GM12873 (cell line): ENCODE data around the gene NUMA1.

Experiments
- TF ChIP-seq, protein P1 (sequence below): IDR thresholded peaks from 2 replicates; pipeline ENCODE4 v1.5.1; 2012; ENCODE audit warnings: low read depth, mild to moderate bottlenecking, moderate library complexity, low read length, control low read depth; ENCODE audit not compliant: insufficient read depth; ENCODE audit errors: missing control alignments

NUMA1 gene

DNA sequence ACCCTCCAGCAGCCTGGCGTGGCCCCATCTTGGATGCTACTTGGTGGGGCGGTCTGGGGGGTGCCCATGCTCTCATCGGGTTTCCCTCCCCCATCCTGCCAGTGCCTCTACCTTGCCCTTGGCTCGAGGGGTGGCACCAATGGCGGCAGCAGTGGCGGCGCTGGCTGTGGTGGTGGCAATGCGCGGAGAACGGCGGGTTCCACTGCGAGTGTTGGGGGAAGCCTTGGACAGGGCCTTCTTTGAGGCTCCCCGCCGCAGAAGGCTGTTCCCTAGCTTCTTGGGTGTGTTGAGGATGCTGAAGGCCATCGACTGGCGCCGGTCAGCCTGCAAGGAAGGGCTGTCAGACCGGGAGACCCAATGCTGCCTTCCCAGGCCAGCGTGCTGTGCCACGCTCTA lies 76.6 kb downstream of the NUMA1 start:
- TF ChIP-seq, protein P1, sequence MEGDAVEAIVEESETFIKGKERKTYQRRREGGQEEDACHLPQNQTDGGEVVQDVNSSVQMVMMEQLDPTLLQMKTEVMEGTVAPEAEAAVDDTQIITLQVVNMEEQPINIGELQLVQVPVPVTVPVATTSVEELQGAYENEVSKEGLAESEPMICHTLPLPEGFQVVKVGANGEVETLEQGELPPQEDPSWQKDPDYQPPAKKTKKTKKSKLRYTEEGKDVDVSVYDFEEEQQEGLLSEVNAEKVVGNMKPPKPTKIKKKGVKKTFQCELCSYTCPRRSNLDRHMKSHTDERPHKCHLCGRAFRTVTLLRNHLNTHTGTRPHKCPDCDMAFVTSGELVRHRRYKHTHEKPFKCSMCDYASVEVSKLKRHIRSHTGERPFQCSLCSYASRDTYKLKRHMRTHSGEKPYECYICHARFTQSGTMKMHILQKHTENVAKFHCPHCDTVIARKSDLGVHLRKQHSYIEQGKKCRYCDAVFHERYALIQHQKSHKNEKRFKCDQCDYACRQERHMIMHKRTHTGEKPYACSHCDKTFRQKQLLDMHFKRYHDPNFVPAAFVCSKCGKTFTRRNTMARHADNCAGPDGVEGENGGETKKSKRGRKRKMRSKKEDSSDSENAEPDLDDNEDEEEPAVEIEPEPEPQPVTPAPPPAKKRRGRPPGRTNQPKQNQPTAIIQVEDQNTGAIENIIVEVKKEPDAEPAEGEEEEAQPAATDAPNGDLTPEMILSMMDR, result no peak

DNA sequence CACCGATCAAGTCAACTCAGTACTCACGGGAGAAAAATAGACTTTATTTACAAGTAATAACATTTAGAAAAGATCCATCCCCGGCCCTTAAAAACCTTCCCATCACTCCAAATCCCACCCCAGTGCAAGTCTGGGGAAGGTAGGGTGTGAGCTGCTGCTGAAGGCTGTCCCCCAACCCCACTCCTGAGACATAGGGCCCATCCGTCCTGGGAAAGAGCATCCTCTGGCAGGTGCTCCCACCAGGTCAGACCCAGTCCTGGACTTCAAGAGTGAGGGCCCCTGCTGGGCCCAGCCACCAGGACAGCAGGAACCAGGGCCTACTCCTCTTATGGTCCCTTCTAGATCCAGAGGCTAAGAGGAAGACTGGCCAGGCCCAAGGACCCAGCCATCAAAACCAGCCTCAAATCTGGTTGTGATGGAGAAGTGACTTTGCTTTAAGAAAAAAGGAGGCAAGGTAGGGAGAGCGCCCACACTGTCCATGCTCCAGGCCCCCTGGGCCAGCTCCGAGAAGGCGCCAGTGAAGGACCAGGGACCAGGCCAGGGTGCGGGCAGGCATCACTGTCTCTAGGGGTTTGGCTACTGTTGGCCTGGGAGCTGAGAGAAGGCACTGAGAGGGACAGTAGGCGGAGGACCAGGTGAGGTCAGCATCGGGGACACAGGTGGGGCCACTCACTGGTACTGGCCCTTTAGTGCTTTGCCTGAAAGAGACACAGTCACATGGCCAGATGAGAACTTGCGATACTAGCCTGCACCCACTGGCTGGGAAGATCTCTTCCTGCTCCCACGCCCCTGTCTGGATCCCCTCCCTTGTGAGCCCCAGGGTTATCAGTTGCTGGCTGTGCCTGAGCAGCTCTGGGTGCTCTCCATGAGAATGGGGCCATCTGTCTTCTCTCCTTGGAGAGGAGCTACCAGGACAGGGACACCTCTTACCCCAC lies 77.2 kb downstream of the NUMA1 start:
- TF ChIP-seq, protein P1, result no peak

DNA sequence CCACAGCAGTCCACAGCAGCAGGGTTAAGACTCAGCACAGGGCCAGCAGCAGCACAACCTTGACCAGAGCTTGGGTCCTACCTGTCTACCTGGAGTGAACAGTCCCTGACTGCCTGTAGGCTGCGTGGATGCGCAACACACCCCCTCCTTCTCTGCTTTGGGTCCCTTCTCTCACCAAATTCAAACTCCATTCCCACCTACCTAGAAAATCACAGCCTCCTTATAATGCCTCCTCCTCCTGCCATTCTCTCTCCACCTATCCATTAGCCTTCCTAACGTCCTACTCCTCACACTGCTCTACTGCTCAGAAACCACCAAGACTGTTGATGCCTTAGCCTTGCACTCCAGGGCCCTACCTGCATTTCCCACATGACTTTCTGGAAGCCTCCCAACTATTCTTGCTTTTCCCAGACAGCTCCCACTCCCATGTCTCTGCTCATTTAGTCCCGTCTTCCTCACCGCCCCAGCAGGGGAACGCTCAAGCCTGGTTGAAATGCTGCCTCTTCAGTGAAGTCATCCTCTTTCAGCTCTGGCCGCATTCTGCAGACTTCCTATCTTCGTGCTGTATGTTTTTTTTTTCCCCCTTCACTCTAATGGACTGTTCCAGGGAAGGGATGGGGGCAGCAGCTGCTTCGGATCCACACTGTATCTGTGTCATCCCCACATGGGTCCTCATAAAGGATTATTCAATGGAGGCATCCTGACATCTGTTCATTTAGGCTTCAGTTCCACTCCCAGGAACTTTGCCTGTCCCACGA lies 78.3 kb downstream of the NUMA1 start:
- TF ChIP-seq, protein P1, result no peak

DNA sequence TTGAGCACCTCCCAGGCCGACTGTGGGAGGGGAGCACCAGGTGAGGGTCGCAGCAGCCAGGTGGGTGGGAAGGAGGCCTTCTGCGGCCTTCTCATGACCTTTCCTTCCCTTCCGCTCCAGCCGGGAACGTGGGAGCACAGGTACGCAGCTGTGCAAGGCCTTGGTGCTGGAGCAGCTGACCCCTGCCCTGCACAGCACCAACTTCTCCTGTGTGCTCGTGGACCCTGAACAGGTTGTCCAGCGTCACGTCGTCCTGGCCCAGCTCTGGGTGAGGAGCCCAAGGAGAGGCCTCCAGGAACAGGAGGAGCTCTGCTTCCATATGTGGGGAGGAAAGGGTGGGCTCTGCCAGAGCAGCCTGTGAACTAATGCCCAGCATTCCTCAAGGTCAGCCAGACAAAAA lies 79.1 kb downstream of the NUMA1 start:
- TF ChIP-seq, protein P1, result no peak

DNA sequence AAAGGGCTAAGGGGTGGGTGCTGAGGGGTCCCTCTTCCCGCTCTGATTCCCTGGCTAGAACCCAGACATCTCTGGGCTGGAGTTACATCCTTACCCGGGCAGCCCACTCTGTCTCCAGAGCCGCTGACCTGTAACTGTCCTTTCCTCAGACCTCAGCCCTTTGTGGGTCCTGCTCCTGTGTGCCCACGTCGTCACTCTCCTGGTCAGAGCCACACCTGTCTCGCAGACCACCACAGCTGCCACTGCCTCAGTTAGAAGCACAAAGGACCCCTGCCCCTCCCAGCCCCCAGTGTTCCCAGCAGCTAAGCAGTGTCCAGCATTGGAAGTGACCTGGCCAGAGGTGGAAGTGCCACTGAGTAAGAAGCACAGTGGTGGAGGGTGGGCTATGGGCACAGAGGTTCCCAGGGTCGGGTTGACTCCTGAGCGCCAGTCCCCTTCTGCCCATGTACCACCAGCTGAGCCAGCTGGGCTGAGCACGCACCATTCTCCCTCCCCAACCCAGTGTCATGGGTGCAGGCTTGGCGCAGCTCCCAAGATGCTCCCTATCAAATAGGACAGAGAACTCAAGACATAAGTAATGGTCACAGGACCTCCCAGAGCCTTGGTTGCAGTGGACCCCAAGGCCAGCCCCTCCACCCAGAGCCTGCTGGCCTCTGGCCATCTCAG lies 80.0 kb downstream of the NUMA1 start:
- TF ChIP-seq, protein P1, result no peak

DNA sequence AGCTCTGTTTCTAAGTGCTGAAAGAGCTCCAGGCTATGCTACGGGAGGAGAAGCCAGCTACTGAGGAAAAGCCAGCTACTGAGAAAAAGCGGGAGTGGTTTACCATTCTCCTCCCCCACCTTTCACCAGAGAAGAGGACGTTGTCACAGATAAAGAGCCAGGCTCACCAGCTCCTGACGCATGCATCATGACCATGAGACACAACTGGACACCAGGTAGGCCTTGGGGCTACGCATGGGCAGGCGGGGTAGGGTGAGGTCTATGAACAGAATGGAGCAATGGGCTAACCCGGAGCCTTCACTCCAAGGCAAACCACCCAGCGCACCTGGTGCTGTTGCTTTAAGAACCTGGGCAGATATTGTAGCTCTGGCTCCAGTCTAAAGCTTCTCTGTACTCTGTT lies 80.5 kb downstream of the NUMA1 start:
- TF ChIP-seq, protein P1, result no peak

DNA sequence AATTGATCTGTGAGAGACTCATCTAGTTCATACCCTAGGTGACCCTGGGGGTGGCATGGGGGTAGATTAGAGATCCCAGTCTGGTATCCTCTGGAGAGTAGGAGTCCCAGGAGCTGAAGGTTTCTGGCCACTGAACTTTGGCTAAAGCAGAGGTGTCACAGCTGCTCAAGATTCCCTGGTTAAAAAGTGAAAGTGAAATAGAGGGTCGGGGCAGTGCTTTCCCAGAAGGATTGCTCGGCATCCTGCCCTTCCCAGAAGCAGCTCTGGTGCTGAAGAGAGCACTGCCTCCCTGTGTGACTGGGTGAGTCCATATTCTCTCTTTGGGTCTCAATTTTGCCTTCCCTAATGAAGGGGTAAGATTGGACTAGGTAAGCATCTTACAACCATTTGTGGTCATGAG lies 81.0 kb downstream of the NUMA1 start:
- TF ChIP-seq, protein P1, result no peak
